Smooth muscle cell (in vitro differentiated cells): ENCODE data around the gene SVEP1. TPM values are rescaled to one million over a fixed set of nuclear protein-coding genes. Genes with fewer than 3 reads are reported as not detected.

ENCODE experiments used
- DNase-seq: peaks from one replicate; lab custom pipeline; 2025; ENCODE audit not compliant: unreplicated experiment; lab: John Stamatoyannopoulos, UW
- H2AFZ ChIP-seq: fragments of 200-600 bp; sonication (generic); 2 replicates; pipeline ENCODE4 v1.6.0; 2016; ENCODE audit warnings: antibody characterized with exemption, low read depth, mild to moderate bottlenecking
- H3F3A ChIP-seq: fragments of 200-600 bp; sonication (generic); 2 replicates; pipeline ENCODE4 v1.6.0; 2017; ENCODE audit warnings: antibody characterized with exemption, low read depth
- H3K27ac ChIP-seq: fragments of 200-600 bp; sonication (generic); 2 replicates; pipeline ENCODE4 v1.5.1; 2016; ENCODE audit warnings: low read depth, mild to moderate bottlenecking
- H3K27me3 ChIP-seq: fragments of 200-600 bp; sonication (generic); 2 replicates; pipeline ENCODE4 v1.6.1; 2016; ENCODE audit warnings: low read depth, mild to moderate bottlenecking
- H3K36me3 ChIP-seq: fragments of 200-600 bp; sonication (generic); 2 replicates; pipeline ENCODE4 v1.5.1; 2016; ENCODE audit warnings: low read depth
- H3K4me1 ChIP-seq: fragments of 200-600 bp; sonication (generic); 2 replicates; pipeline ENCODE4 v1.5.1; 2016; ENCODE audit warnings: low read depth
- H3K4me2 ChIP-seq: fragments of 200-600 bp; sonication (generic); 2 replicates; pipeline ENCODE4 v1.6.0; 2016; ENCODE audit warnings: mild to moderate bottlenecking
- H3K4me3 ChIP-seq: fragments of 200-600 bp; sonication (generic); 2 replicates; pipeline ENCODE4 v1.5.1; 2016; ENCODE audit warnings: mild to moderate bottlenecking
- H3K79me2 ChIP-seq: fragments of 200-600 bp; sonication (generic); 2 replicates; pipeline ENCODE4 v1.6.0; 2016; ENCODE audit warnings: low read depth, mild to moderate bottlenecking
- H3K9ac ChIP-seq: fragments of 200-600 bp; sonication (generic); 2 replicates; pipeline ENCODE4 v1.6.0; 2016; ENCODE audit warnings: low read depth
- H3K9me3 ChIP-seq: fragments of 200-600 bp; sonication (generic); replicated peaks from 2 replicates; pipeline ENCODE4 v1.5.1; 2016; ENCODE audit warnings: low read depth
- H4K20me1 ChIP-seq: fragments of 200-600 bp; sonication (generic); 2 replicates; pipeline ENCODE4 v1.6.0; 2016; ENCODE audit warnings: low read depth
- WGBS: methylation state at CpG from one replicate; pipeline ENCODE4 v1.1.7; 2016; ENCODE audit warnings: low lambda C conversion rate; 5-methylcytosine and 5-hydroxymethylcytosine counted together
- polyA plus RNA-seq: library from polyadenylated mRNA; unstranded; fragments of >200 nt; fragmentation: Nextera tagmentation; extraction: Ambion mirVana; gene quantifications from 2 replicates; pipeline ENCODE4 v1.2.1, GENCODE V29; 2016
- total RNA-seq: library from RNA; depleted of rRNA; stranded (reverse); fragments of >200 nt; gene quantifications from 2 replicates; pipeline ENCODE4 v1.2.3, GENCODE V29; 2014
- TF ChIP-seq, protein P1 (sequence below): fragments of 200-600 bp; sonication (generic); IDR thresholded peaks from 2 replicates; pipeline ENCODE4 v1.5.1; 2017; ENCODE audit warnings: borderline replicate concordance, mild to moderate bottlenecking, antibody characterized with exemption; ENCODE audit not compliant: insufficient read depth, poor library complexity, severe bottlenecking

SVEP1 gene
- total and polyA plus RNA-seq, 2 experiments from 2014 or later, result 6.4 to 14.8 TPM

DNA sequence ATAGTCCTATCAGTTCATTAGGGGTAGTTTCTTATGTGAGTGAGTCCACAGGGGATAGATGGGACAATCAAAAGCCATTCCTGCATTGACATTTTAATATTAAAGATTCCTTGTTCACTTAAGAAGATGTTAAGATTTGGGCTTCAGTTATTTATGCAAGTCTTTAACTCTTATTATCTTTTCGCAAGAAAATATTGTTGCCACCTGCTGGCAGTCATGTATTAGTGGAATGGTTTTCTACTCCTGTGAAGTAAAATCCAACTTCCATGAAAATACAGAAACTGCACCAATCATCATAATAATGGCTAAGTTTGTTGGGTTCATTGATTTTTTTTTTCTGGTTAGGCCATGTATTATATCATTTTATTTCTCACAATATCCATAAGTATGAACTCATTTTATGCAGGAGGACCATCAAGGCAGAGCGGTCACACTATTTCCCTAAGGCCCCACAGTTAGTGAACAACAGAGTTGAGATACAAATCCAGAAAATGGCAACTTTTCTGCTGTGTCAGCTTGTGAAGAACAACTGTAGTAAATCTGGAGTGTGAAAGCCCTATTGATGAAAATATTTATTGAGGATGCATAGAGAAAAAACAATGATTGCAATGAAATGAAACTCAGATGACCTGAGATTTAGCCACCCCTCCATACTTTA lies 153.4 kb downstream of the SVEP1 start:
- no peaks in the 10 kb centered on the region for H3K79me2 ChIP-seq
- H3K36me3 ChIP-seq, result no peaks in the 10 kb centered on the region
- H3K4me2 ChIP-seq, result no peak overlapping the region
- WGBS, result 93% methylated on average over 2 of the region's 2 CpGs
- H4K20me1 ChIP-seq, result no peaks in the 10 kb centered on the region
- H3K9ac ChIP-seq, result no peak overlapping the region
- H3K27me3 ChIP-seq, result no peaks in the 10 kb centered on the region
- H3K4me3 ChIP-seq, result no peak overlapping the region
- H3K27ac ChIP-seq, result no peak overlapping the region
- H3K4me1 ChIP-seq, result no peaks in the 10 kb centered on the region
- no peaks in the 10 kb centered on the region for H3F3A ChIP-seq
- DNase-seq, result no peak
- H2AFZ ChIP-seq, result no peak overlapping the region
- no peaks in the 10 kb centered on the region for H3K9me3 ChIP-seq
- TF ChIP-seq, protein P1, sequence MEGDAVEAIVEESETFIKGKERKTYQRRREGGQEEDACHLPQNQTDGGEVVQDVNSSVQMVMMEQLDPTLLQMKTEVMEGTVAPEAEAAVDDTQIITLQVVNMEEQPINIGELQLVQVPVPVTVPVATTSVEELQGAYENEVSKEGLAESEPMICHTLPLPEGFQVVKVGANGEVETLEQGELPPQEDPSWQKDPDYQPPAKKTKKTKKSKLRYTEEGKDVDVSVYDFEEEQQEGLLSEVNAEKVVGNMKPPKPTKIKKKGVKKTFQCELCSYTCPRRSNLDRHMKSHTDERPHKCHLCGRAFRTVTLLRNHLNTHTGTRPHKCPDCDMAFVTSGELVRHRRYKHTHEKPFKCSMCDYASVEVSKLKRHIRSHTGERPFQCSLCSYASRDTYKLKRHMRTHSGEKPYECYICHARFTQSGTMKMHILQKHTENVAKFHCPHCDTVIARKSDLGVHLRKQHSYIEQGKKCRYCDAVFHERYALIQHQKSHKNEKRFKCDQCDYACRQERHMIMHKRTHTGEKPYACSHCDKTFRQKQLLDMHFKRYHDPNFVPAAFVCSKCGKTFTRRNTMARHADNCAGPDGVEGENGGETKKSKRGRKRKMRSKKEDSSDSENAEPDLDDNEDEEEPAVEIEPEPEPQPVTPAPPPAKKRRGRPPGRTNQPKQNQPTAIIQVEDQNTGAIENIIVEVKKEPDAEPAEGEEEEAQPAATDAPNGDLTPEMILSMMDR, result peak; percentile 37

DNA sequence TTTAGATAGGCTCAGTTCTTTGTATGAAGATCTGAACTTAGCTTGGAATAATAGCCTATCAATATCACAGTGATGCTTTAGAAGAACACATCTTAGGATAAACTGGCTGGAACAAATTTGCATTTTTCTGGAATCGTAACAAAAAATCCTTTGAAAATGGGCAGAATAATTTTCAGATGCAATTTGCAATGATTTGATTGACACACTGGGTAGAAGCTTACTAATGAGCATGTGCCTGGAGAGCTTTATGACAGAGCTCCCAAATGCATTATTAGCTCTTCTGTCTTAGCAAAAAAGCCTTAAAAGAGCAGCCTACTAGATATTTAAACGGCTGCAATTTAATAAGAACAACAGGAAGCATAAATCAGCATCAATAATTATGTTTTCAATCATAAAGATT lies 165.1 kb downstream of the SVEP1 start:
- Histone ChIP-seq H3K79me2 (no peaks in the 10 kb centered on the region), H3K4me3 (no peak overlapping the region), H3F3A (no peaks in the 10 kb centered on the region), H2AFZ (no peak overlapping the region), H3K36me3 (no peaks in the 10 kb centered on the region), H3K27ac (no peak overlapping the region), H3K9ac (no peak overlapping the region), H3K4me1 (no peaks in the 10 kb centered on the region), H3K27me3 (no peaks in the 10 kb centered on the region), H4K20me1 (no peaks in the 10 kb centered on the region), H3K9me3 (no peaks in the 10 kb centered on the region), H3K4me2 (no peak overlapping the region)
- TF ChIP-seq, protein P1, result no peak
- 93% methylated on average over 2 of the region's 2 CpGs for WGBS
- DNase-seq, result no peak

DNA sequence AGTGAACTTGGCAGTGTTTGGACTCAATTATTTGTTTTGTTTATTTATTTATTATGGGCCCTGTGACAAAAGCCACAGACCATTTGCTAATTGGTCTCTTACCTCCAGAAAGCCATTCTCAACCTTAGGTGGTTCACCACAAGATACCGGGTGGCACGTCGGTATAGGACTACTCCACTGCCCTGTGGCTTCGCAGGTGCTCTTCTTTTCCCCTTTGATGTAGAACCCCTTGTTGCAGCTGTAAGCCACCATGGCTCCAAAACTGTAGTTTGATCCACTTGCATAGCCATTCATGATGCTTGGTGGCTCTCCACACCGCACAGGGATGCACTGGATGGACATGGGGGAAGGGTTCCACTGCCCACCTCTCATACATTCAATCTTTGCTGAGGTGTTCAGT lies 168.6 kb downstream of the SVEP1 start:
- no peak for DNase-seq
- Histone ChIP-seq H3K9me3 (no peaks in the 10 kb centered on the region), H3K4me1 (no peaks in the 10 kb centered on the region), H3K9ac (no peak overlapping the region), H4K20me1 (no peaks in the 10 kb centered on the region), H3K4me2 (no peak overlapping the region), H3K4me3 (no peak overlapping the region), H2AFZ (no peak overlapping the region), H3K27me3 (no peaks in the 10 kb centered on the region), H3F3A (no peaks in the 10 kb centered on the region), H3K36me3 (no peaks in the 10 kb centered on the region), H3K27ac (no peak overlapping the region), H3K79me2 (no peaks in the 10 kb centered on the region)
- 100% methylated on average over 5 of the region's 5 CpGs for WGBS
- TF ChIP-seq, protein P1, result no peak

DNA sequence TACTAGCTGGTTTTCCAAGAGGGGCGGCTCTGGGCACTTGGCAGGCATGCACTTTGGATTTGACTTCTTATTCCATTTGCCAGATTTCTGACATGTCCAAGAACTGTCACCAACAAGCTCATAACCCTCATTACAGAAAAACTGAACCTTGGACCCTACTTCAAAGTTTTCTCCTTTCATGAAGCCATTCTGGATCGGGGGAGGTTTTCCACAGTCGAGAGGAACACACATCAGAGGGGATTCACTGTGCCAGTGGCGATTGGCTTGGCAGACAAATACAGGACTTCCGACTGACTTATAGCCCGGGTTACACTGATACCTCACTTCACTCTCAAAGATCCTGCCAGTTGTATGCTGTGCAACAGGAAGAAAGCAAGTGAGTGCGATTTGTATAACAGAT lies 170.9 kb downstream of the SVEP1 start:
- 89% methylated on average over 7 of the region's 7 CpGs for WGBS
- H2AFZ ChIP-seq, result no peak overlapping the region
- TF ChIP-seq, protein P1, result no peak
- no peak overlapping the region for H3K4me3 ChIP-seq
- no peaks in the 10 kb centered on the region for H3K79me2 ChIP-seq
- no peaks in the 10 kb centered on the region for H3F3A ChIP-seq
- no peaks in the 10 kb centered on the region for H3K9me3 ChIP-seq
- no peaks in the 10 kb centered on the region for H4K20me1 ChIP-seq
- H3K4me2 ChIP-seq, result no peak overlapping the region
- no peak for DNase-seq
- no peaks in the 10 kb centered on the region for H3K4me1 ChIP-seq
- no peaks in the 10 kb centered on the region for H3K36me3 ChIP-seq
- no peak overlapping the region for H3K9ac ChIP-seq
- no peak overlapping the region for H3K27ac ChIP-seq
- H3K27me3 ChIP-seq, result no peaks in the 10 kb centered on the region
